Gastrocnemius medialis (tissue), 4 donors: ENCODE data around the gene GPR27.

Experiments used
- POLR2A ChIP-seq, 2 donors: fragments of 450-650 bp; IDR thresholded peaks; one replicate each; pipeline ENCODE4 v1.6.1; 2017; ENCODE audit warnings: antibody characterized with exemption in 2 of 2, mild to moderate bottlenecking in 2 of 2, moderate library complexity in 2 of 2
- TF ChIP-seq, protein P1 (sequence below), 5 experiments: fragments of 450-650 bp in 3 of 5; fragments of 200-600 bp in 2 of 5; sonication (generic) in 2 of 5; IDR thresholded peaks in 4 of 5; conservative IDR thresholded peaks in 1 of 5; 1 replicate in 4 of 5; 2 replicates in 1 of 5; pipeline ENCODE4 v1.5.1; 2016 to 2019; ENCODE audit warnings: antibody characterized with exemption in 5 of 5, mild to moderate bottlenecking in 3 of 5, moderate library complexity in 3 of 5

DNA sequence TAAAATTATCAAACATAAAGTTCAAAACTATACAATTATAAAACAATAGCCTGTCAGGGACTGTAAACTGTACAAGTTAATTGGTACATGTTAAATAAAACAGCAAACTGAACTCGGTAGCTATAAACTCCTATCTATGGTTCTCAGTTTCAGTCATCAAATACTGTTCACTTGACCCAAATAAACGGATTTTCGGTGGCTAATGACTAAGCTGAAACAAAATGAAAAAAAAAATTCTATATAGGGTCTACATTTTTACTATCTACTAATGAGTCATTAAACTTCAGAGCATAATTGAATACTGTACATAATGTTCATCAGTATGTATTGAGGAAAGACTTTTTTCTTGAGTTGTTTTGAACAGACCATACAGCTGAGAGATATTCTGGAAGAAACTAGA, 24.7 kb downstream of the GPR27 start:
- TF ChIP-seq, protein P1, sequence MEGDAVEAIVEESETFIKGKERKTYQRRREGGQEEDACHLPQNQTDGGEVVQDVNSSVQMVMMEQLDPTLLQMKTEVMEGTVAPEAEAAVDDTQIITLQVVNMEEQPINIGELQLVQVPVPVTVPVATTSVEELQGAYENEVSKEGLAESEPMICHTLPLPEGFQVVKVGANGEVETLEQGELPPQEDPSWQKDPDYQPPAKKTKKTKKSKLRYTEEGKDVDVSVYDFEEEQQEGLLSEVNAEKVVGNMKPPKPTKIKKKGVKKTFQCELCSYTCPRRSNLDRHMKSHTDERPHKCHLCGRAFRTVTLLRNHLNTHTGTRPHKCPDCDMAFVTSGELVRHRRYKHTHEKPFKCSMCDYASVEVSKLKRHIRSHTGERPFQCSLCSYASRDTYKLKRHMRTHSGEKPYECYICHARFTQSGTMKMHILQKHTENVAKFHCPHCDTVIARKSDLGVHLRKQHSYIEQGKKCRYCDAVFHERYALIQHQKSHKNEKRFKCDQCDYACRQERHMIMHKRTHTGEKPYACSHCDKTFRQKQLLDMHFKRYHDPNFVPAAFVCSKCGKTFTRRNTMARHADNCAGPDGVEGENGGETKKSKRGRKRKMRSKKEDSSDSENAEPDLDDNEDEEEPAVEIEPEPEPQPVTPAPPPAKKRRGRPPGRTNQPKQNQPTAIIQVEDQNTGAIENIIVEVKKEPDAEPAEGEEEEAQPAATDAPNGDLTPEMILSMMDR (IDR thresholded peaks at IDR 0.05 in 4 of 5, conservative IDR thresholded peaks at IDR 0.05 in 1 of 5) = no peak
- no peak for TF ChIP-seq POLR2A (IDR thresholded peaks at IDR 0.05)
